ENCODE measurements around the gene UBE2G2.
"Not testable (repeated sequence)": the region's sequence is repeated elsewhere in the genome, so short reads cannot be mapped to it uniquely, and the experiment has no call there.

Gene UBE2G2

GRCh38 chr21:44836349-44836665, 34.7 kb upstream of the UBE2G2 start:
- DNase-seq (ENCODE audit: low read depth in 2 of 2), result no peak

- no peak for DNase-seq (ENCODE audit: low read depth in 2 of 2)
These were observed 34.0 kb upstream of the UBE2G2 start for GRCh38 chr21:44835647-44835973.

GRCh38 chr21:44834951-44835646, 33.5 kb upstream of the UBE2G2 start:
- DNase-seq (ENCODE audit: low read depth in 2 of 2), result no peak

DNA sequence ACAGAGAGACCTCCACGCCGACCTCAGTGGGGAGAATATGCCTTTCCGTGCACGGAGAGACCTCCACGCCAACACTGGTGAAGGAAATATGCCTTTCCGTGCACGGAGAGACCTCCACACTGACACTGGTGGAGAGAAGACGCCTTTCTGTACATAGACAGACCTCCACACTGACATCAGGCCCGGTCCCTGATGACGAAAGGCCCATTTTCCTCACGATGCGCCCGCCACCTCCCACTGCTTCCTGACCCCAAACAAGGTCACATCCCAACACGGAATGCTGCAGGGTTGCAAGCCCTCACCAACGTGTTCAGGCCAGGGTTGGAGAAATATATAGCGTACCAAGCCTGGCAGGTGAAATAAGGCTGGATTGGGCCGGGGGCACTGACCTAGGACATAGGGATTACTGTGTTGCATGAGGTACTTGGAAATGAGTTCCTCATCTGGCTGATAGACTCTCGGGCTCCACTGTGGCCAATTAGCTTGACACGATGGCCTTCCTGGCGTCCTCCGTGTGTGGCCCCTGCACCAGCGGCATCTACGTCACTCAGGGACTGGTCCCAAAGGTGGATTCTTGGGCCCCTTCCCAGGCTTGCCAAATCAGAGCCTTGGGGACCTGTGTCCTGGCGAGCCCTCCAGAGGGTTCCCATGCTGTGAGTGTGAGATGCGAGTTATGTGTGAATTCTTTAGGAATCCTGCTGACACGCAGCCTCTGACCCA, 32.8 kb upstream of the UBE2G2 start:
- DNase-seq (ENCODE audit: low read depth in 2 of 2), result no peak

- DNase-seq (ENCODE audit: low read depth in 2 of 2), result no peak
These were observed 32.0 kb upstream of the UBE2G2 start for GRCh38 chr21:44833663-44834062.

- DNase-seq (ENCODE audit: low read depth in 2 of 2), result not testable (repeated sequence)
These were observed 31.1 kb upstream of the UBE2G2 start for GRCh38 chr21:44832516-44833255.

DNA sequence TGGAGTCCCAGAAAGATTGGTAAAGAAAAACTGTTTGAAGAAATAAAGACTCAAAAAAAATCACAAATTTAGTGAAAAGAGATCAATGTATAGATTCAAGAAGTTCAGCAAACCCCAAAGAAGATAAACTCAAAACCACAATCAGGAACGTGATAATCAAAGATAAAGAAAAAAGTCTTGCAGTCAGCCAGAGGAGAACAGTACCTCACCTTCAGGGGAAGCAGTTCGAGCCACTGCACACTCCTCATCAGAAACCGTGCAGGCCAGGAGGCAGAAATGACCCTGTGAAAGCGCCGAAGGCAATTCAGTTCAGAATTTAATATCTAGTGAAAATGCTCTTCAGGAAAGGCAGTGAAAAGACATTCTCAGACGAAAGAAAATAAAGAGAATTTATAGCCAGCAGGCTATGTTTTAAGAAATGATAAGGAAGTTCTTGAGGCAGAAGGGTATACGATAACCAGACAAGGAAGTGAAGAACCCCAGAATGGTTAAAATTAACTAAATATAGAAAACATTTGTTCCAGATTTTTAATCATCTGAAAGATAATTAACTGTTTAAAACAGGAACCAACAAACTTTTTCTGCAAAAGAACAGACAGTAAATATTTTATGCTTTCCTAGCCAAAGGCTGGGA, 29.7 kb upstream of the UBE2G2 start:
- DNase-seq (ENCODE audit: low read depth in 2 of 2), result no peak

DNA sequence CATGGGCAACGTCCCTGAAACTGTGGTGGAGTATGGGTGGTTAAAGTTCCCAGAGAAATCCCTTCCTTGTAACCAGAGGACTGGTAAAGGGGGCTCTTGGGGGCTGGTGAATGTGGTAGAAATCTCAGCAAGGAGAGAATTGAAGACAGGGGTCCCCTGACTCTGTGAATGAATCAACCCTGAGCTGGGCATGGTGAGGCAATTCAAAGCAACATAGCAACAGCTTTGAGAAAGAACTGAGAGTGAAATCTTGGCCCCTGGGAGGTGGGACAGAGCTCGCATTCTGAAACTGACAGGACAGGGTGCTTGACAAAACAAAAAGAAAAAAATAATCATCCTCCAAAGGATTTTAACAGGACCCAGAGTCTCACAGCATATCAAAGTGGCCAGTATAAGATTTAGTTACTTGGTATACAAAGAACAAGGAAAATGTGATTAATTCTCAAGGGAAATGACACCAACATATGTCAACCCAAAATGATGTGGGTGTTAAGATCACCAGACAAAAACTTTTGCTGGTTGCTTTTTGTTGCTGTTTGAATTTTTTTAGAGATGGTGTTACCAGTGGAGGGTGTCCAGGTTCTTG, 28.0 kb upstream of the UBE2G2 start:
- no peak for DNase-seq (ENCODE audit: low read depth in 2 of 2)

DNA sequence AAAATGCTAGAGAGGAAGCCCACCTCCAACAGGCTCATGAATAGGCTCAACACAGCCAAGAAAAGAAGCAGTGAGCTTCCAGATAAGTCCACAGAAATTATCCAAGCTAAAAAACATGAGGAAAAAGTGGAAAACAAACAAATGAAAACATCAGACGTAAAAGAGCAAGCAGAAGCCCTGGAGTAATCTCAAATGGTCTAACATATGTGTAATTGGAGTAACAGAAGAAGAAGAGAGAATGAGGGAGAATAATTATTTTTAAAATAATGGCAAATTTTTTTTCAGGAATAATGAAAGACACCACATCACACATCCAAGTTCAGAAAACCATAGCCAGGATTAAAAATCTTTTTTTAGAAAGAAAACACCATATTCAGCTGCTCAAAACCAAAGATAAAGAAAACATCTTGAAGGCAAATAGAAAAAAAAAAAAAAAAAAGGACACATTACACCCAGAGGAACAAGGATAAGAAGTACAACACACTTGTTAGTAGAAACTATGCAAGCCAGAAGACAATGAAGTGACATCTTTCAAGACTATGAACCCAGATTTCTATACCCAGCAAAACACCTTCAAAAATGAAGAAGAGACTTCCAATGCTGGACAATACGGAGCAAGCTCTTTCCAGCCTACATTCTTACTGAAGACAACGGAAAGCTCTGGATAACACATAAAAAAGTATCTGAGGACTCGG, 26.9 kb upstream of the UBE2G2 start:
- no peak for DNase-seq (ENCODE audit: low read depth in 2 of 2)

DNA sequence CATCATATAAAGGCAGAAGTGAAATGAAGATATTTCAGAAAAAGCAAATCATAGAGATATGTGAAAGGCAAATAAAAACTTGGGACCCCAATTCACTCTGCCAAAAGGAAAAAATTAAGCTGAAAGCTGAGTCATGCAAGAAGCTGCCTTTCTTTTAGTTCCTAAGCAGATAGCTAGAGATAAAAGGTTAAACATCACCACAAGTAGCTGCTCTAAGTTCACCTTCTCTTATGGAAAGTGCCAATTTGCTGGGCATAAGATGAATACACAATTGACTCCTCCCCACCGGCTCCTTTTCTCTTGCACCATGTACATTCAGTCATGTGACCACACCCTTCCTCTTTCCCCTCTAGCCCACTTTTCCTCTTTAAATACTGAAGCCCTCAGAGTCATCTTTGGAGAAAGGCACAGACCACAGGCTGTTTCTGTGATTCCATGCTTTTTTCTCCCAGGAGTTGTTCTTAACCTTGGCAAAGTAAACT, 21.6 kb upstream of the UBE2G2 start:
- no peak for DNase-seq (ENCODE audit: low read depth in 2 of 2)

- DNase-seq (ENCODE audit: low read depth in 2 of 2), result no peak
These were observed 21.0 kb upstream of the UBE2G2 start for GRCh38 chr21:44822484-44823178.

- DNase-seq (ENCODE audit: low read depth in 2 of 2), result peak in 1 of 2 experiments; percentile 13
These were observed 19.2 kb upstream of the UBE2G2 start for GRCh38 chr21:44820851-44821250.

GRCh38 chr21:44819283-44820243, 17.9 kb upstream of the UBE2G2 start:
- no peak for DNase-seq (ENCODE audit: low read depth in 2 of 2)

GRCh38 chr21:44818640-44819011, 17.0 kb upstream of the UBE2G2 start:
- no peak for DNase-seq (ENCODE audit: low read depth in 2 of 2)

DNA sequence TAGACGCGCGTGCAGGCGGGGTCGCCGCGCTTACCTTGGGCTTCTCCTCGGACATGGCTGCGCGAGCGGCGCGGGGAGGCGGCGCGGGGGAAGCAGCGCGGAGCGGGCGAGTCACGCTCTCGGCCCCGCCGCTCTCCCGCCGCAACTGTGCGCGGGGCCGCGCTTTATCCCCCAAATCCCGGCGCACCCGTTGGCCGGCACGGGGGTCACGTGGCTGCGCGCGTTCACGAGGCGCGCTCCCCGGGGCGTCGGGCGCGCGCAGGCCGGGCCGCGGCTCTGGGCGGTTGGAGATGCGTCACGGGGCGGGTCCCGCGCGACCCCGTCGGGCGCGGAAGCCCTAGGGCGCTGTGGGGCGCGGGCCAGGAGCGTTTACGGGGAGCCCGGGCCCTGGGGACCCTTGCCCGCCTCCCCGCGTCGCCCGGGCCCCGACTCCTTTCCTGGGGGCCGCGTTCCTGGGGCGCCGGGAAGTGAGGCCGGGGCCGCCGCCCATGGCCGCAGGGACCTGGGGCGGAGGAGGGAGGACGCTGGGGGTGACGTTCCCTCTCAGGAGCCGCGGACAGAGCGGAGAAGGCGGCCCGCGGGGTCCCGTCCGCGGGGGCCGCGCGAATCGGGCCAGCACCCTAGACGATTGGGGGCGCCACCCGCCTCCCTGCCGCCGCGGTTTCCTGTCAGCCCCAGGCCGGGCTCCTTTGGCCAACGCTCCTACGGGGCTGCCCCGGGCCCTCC, 16.5 kb upstream of the UBE2G2 start, which contains the start of gene SUMO3:
SUMO3 (minus strand) TSS at position 149 of the 726 bp plus-strand sequence; CDS start at position 55, 94 bp downstream.
- DNase-seq (ENCODE audit: low read depth in 2 of 2), result peak; percentile 75 to 77

DNA sequence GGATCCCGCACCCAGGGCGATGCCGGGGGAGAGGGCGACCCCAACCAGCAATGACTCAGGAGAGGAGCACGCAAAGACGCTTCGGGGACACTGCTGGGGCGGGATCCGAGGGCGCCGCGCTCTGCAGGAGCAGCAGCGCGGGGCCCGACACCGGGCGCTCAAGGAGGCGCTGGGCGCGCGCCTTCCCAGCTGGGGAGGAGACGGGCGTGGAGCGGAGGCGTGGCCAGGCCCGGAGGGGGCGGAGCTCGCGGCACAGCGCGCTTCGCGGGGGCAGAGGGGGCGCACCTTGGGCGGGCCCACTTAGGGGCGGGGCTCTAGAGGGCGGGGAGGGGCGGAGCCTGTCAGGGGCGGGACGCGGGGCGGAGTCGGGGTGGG, 15.9 kb upstream of the UBE2G2 start:
- peak; percentile 71 for DNase-seq (ENCODE audit: low read depth in 2 of 2)

- DNase-seq (ENCODE audit: low read depth in 2 of 2), result no peak
These were observed 15.3 kb upstream of the UBE2G2 start for GRCh38 chr21:44816761-44817505.

All from fibroblast of skin of left quadriceps (primary cell).